ENCODE measurements around the gene SLC25A22. TPM values are rescaled to one million over a fixed set of nuclear protein-coding genes. Genes with fewer than 3 reads are reported as not detected.
A peak's percentile ranks its signal among the peaks of the same experiment; 100 is the strongest.

Gene SLC25A22
- total and polyA plus RNA-seq, 9 of the 15 experiments (the other 6 are each of a cell fraction or from before 2014, with no cell fraction given) = 0.41 to 55.4 (median 11.4) TPM

DNA sequence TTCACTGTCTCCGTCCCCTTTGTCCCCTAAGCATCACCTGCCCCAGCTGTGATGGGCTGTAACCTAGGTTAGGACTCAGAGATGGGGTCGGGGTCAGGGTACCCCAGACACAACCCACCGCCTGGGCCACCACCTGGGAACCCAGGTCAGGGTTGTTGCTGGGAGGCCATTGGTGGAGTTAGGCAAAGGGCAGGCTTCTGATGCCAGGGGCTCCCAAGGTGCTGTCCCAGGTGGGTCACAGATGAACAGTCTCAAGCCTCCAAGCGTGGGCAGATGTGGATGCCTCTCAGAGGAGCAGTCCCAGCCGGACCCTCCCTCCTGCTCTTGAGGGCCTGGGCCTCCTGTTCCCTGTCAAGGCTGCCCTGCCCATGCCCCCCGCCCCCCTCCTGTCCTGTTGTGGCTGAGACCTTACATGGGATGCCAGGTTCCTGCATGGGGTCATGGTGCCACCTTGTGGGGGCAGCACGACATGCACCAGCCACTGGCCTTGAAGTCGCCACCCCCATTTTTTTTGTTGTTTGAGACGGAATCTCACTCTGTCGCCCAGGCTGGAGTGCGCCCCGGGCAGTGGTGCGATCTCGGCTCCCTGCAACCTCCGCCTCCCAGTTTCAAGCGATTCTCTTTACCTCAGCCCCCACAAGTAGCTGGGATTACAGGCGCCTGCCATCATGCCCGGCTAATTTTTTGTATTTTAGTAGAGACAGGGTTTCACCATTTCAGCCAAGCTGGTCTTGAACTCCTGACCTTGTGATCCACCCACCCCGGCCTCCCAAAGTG, 32.9 kb downstream of the SLC25A22 start (continued):
- peak; percentile 90 for TF ChIP-seq MYNN (IDR thresholded peaks at IDR 0.05)
- TF ChIP-seq MYNN (CRISPR knock-in tag; IDR thresholded peaks at IDR 0.05) = no peak
- TF ChIP-seq, protein P1, sequence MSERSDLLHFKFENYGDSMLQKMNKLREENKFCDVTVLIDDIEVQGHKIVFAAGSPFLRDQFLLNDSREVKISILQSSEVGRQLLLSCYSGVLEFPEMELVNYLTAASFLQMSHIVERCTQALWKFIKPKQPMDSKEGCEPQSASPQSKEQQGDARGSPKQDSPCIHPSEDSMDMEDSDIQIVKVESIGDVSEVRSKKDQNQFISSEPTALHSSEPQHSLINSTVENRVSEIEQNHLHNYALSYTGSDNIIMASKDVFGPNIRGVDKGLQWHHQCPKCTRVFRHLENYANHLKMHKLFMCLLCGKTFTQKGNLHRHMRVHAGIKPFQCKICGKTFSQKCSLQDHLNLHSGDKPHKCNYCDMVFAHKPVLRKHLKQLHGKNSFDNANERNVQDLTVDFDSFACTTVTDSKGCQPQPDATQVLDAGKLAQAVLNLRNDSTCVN (CRISPR knock-in tag; IDR thresholded peaks at IDR 0.05) = peak; percentile 57
- TF ChIP-seq, protein P2, sequence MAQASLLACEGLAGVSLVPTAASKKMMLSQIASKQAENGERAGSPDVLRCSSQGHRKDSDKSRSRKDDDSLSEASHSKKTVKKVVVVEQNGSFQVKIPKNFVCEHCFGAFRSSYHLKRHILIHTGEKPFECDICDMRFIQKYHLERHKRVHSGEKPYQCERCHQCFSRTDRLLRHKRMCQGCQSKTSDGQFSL (CRISPR knock-in tag; IDR thresholded peaks at IDR 0.05) = peak; percentile 52; the same call in 1 of the 2 replicates
- TF ChIP-seq, protein P2 (tag; IDR thresholded peaks at IDR 0.05) = no peak
- TF ChIP-seq HNRNPLL (IDR thresholded peaks at IDR 0.05; ENCODE audit: low read depth, low read length, poor library complexity, severe bottlenecking) = no peak
- no peak for TF ChIP-seq DPF2 (IDR thresholded peaks at IDR 0.05)
- no peak for TF ChIP-seq ZNF76 (CRISPR knock-in tag; IDR thresholded peaks at IDR 0.05; ENCODE audit: borderline replicate concordance)
- TF ChIP-seq ZNF764 (CRISPR knock-in tag; IDR thresholded peaks at IDR 0.05; ENCODE audit: low read depth) = peak; percentile 16; the same call in 1 of the 2 replicates
- peak; percentile 57; the same call in 1 of the 2 replicates for TF ChIP-seq ZNF551 (CRISPR knock-in tag; IDR thresholded peaks at IDR 0.05)
- peak; percentile 87 for TF ChIP-seq SUPT5H (IDR thresholded peaks at IDR 0.05)
- TF ChIP-seq, protein P3, sequence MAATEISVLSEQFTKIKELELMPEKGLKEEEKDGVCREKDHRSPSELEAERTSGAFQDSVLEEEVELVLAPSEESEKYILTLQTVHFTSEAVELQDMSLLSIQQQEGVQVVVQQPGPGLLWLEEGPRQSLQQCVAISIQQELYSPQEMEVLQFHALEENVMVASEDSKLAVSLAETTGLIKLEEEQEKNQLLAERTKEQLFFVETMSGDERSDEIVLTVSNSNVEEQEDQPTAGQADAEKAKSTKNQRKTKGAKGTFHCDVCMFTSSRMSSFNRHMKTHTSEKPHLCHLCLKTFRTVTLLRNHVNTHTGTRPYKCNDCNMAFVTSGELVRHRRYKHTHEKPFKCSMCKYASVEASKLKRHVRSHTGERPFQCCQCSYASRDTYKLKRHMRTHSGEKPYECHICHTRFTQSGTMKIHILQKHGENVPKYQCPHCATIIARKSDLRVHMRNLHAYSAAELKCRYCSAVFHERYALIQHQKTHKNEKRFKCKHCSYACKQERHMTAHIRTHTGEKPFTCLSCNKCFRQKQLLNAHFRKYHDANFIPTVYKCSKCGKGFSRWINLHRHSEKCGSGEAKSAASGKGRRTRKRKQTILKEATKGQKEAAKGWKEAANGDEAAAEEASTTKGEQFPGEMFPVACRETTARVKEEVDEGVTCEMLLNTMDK (IDR thresholded peaks at IDR 0.05; ENCODE audit: borderline replicate concordance, insufficient read depth, low read depth, low read length, poor library complexity, severe bottlenecking) = peak; percentile 42
- peak; percentile 81 for TF ChIP-seq POLR2B (IDR thresholded peaks at IDR 0.05; ENCODE audit: low read depth, partially characterized antibody)
- peak; percentile 86; the same call in 1 of the 2 replicates for TF ChIP-seq CAMTA2 (CRISPR knock-in tag; conservative IDR thresholded peaks at IDR 0.05)
- TF ChIP-seq, protein P4, sequence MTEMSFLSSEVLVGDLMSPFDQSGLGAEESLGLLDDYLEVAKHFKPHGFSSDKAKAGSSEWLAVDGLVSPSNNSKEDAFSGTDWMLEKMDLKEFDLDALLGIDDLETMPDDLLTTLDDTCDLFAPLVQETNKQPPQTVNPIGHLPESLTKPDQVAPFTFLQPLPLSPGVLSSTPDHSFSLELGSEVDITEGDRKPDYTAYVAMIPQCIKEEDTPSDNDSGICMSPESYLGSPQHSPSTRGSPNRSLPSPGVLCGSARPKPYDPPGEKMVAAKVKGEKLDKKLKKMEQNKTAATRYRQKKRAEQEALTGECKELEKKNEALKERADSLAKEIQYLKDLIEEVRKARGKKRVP (CRISPR knock-in tag; IDR thresholded peaks at IDR 0.05) = peak; percentile 16; the same call in 1 of the 2 replicates
- no peak for TF ChIP-seq ASH1L (IDR thresholded peaks at IDR 0.05; ENCODE audit: borderline replicate concordance, low read depth, partially characterized antibody)
- TF ChIP-seq, protein P5, sequence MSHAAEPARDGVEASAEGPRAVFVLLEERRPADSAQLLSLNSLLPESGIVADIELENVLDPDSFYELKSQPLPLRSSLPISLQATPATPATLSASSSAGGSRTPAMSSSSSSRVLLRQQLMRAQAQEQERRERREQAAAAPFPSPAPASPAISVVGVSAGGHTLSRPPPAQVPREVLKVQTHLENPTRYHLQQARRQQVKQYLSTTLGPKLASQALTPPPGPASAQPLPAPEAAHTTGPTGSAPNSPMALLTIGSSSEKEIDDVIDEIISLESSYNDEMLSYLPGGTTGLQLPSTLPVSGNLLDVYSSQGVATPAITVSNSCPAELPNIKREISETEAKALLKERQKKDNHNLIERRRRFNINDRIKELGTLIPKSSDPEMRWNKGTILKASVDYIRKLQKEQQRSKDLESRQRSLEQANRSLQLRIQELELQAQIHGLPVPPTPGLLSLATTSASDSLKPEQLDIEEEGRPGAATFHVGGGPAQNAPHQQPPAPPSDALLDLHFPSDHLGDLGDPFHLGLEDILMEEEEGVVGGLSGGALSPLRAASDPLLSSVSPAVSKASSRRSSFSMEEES (CRISPR knock-in tag; IDR thresholded peaks at IDR 0.05) = no peak
- peak; percentile 24; the same call in 1 of the 2 replicates for TF ChIP-seq ZNF3 (CRISPR knock-in tag; IDR thresholded peaks at IDR 0.05)
- peak; percentile 65; the same call in 1 of the 2 replicates for TF ChIP-seq SMAD3 (CRISPR knock-in tag; conservative IDR thresholded peaks at IDR 0.05)
- peak; percentile 70 for TF ChIP-seq ZNF384 (IDR thresholded peaks at IDR 0.05; ENCODE audit: low read depth, low read length)
- TF ChIP-seq, protein P6, sequence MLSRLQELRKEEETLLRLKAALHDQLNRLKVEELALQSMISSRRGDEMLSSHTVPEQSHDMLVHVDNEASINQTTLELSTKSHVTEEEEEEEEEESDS (CRISPR knock-in tag; IDR thresholded peaks at IDR 0.05) = no peak

Data from K562 (cell line).